ENCODE results near the gene NAPG.
"Not testable (repeated sequence)": the region's sequence is repeated elsewhere in the genome, so short reads cannot be mapped to it uniquely, and the experiment has no call there.

Gene NAPG

GRCh38 chr18:10579079-10579867 lies 53.4 kb downstream of the NAPG start:
- DNase-seq = no peak
- no peak for ATAC-seq

DNA sequence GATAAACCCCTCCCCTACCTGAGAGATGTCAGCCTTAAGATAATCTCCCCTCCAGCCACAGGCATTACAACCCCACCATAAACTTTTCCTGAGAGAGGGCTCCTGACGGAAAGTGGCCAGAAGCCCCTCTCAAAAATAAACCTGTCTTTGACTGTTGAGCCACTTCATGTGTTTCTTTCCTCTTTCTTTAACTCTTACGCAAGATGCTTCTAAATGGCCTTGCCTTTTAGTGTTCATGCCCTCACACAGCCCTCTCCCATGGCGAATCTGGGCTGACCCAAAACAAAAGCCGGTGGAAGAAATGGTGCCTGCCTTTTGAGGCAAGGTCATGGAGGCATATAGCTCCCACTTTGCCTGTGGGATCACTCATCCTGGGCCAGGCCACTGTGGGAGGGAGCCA lies 54.4 kb downstream of the NAPG start:
- no peak for ATAC-seq
- DNase-seq = no peak

DNA sequence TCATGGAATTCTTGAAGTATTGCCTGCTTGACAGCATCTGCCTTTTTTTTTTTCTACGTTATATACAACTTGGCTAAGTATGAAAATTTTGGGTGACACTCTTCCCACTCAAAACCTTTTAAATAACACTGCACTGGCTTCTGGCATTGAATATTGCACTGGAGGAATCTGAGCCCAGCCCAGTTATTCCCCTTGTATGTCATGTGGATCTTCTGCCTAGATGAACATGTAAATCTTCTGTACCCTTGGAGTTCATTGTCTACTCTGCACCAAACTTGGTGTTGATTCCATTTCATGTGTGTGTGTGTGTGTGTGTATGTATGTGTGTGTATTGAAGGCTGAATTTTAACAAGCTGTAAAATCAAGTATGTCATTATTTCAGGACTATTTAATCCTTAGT lies 59.4 kb downstream of the NAPG start:
- DNase-seq (no peak), ATAC-seq (no peak)

DNA sequence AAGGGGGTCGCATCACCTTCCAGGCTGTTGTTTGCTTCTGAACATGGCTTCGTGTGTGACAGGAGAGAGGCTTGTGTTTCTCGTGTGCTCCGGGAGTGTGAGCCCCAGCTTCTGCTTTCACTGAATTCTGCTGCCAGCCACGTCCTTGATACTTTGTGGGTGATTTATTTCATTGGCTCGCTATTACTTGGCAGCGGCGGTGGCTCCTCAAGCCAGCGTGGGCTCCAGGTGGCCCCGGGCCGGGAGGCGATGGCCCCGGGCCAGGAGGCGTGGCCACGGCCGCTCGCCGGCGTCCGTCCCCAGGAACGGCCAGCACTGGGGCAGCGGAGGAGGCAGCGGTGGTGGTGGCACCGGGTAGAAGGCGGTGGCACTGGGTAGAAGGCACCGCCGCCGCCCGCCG lies 63.1 kb downstream of the NAPG start:
- DNase-seq (no peak), ATAC-seq (no peak)

DNA sequence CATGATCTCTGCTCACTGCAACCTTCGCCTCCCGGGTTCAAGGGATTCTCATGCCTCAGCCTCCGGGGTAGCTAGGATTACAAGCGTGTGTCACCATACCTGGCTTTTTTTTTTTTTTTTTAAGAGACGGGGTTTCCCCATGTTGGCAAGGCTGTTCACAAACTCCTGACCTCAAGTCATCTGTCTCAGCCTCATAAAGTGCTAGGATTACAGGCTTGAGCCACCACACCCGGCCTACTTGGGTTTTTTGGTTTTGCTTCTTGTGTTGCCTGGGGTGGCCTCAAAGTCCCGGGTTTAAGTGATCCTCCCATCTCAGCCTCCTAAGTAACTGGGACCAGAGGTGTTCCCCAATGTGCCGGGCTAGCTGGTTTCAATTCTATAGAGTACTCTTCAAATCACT lies 64.6 kb downstream of the NAPG start:
- ATAC-seq (no peak), DNase-seq (no peak)

- DNase-seq = no peak
- no peak for ATAC-seq
Measured at GRCh38 chr18:10591896-10592295, 66.1 kb downstream of the NAPG start.

- not testable (repeated sequence) for ATAC-seq
Measured at GRCh38 chr18:10593366-10594022, 67.7 kb downstream of the NAPG start.

GRCh38 chr18:10595917-10596316 lies 70.1 kb downstream of the NAPG start:
- not testable (repeated sequence) for ATAC-seq, DNase-seq

More at GRCh38 chr18:10593366-10594022, 67.7 kb downstream of the NAPG start:
- DNase-seq = not testable (repeated sequence)

- not testable (repeated sequence) for ATAC-seq, DNase-seq
Measured at GRCh38 chr18:10597695-10598094, 71.9 kb downstream of the NAPG start.

DNA sequence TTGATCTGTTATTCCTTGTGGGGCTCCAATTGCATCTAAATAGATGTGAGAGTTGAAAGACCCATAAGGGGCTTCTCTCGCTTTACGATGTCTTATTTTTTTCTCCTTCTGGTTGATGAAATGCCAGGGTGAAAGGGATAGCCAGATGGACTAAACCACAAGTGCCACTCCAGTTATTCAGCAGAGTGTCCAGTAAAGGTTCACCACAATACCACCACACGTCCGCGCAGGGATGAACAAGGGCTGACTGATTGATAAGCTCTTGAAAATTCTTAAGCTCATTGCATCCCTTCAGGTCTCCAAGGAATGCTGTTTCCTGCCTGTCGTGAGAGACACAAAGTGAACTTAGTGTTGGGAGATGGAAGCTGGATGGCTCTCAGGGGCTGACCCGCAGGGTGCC lies 74.9 kb downstream of the NAPG start:
- DNase-seq, ATAC-seq: not testable (repeated sequence)
